ENCODE measurements around the gene RAB9A.
"Not testable (repeated sequence)": the region's sequence is repeated elsewhere in the genome, so short reads cannot be mapped to it uniquely, and the experiment has no call there.

The RAB9A gene

GRCh38 chrX:13703135-13703534 lies 14.2 kb downstream of the RAB9A start:
- no peak for DNase-seq

GRCh38 chrX:13703589-13703988 lies 14.7 kb downstream of the RAB9A start:
- no peak for DNase-seq

- no peak for DNase-seq
Observed at GRCh38 chrX:13711141-13711540, 22.2 kb downstream of the RAB9A start.

GRCh38 chrX:13716455-13716854 lies 27.5 kb downstream of the RAB9A start:
- no peak for DNase-seq

- DNase-seq = no peak
Observed at GRCh38 chrX:13716905-13717304, 28.0 kb downstream of the RAB9A start.

- DNase-seq = no peak
Observed at GRCh38 chrX:13717700-13718472, 29.0 kb downstream of the RAB9A start.

- DNase-seq = no peak
Observed at GRCh38 chrX:13719192-13719856, 30.4 kb downstream of the RAB9A start.

GRCh38 chrX:13721371-13721770 lies 32.4 kb downstream of the RAB9A start:
- DNase-seq = no peak

- DNase-seq = no peak
Observed at GRCh38 chrX:13721819-13722519, 33.0 kb downstream of the RAB9A start.

- not testable (repeated sequence) for DNase-seq
Observed at GRCh38 chrX:13724878-13725277, 36.0 kb downstream of the RAB9A start.

- DNase-seq = not testable (repeated sequence)
Observed at GRCh38 chrX:13726583-13726982, 37.7 kb downstream of the RAB9A start.

- not testable (repeated sequence) for DNase-seq
Observed at GRCh38 chrX:13730523-13730922, 41.6 kb downstream of the RAB9A start.

- no peak for DNase-seq
Observed at GRCh38 chrX:13732246-13733067, 43.5 kb downstream of the RAB9A start.

- no peak for DNase-seq
Observed at GRCh38 chrX:13733506-13733905, 44.6 kb downstream of the RAB9A start.

GRCh38 chrX:13734278-13735172 lies 45.6 kb downstream of the RAB9A start, which contains the start of the genes OFD1 and TRAPPC2:
Gene OFD1 (plus strand): TSS chrX:13734748. CDS start chrX:13735072, 324 bp downstream.
Gene TRAPPC2 (minus strand): TSS chrX:13734620. CDS start chrX:13719963, 14,657 bp downstream.
- peak; percentile 82 for DNase-seq

- DNase-seq = no peak
Observed at GRCh38 chrX:13741695-13742094, 52.8 kb downstream of the RAB9A start.

GRCh38 chrX:13742397-13743176 lies 53.7 kb downstream of the RAB9A start:
- no peak for DNase-seq

- DNase-seq = no peak
Observed at GRCh38 chrX:13747836-13748235, 58.9 kb downstream of the RAB9A start.

GRCh38 chrX:13748486-13748885 lies 59.6 kb downstream of the RAB9A start:
- no peak for DNase-seq

GRCh38 chrX:13750204-13750603 lies 61.3 kb downstream of the RAB9A start:
- no peak for DNase-seq

GRCh38 chrX:13750812-13751211 lies 61.9 kb downstream of the RAB9A start:
- DNase-seq = no peak
